PC-3 (cell line): ENCODE data around the gene RBSN. TPM values are rescaled to one million over a fixed set of nuclear protein-coding genes. Genes with fewer than 3 reads are reported as not detected.
A peak's percentile ranks its signal among the peaks of the same experiment; 100 is the strongest.

Experiments used
- ATAC-seq: fragments of 200-7000 bp; cut with Tn5 transposase; 2 replicates; pipeline ENCODE4 v1.9.1; 2020; ENCODE audit warnings: mild to moderate bottlenecking, moderate library complexity
- BruUV-seq: library from RNA; stranded (reverse); fragments of 400-500 nt; replicated peaks from 2 replicates; lab custom pipeline; 2021; lab: Mats Ljungman, UMichigan
- CTCF ChIA-PET: fragments of 300-600 bp; sonication (Branson Sonifier 250); formaldehyde crosslinking; loops from one replicate; lab custom pipeline; 2022; ENCODE audit warnings: antibody characterized with exemption; lab: Charles Lee
- POLR2A ChIA-PET: fragments of 300-600 bp; sonication (Branson Sonifier 250); formaldehyde crosslinking; loops from one replicate; lab custom pipeline; 2022; ENCODE audit warnings: antibody characterized with exemption; ENCODE audit not compliant: unreplicated experiment; lab: Charles Lee
- DNase-seq: peaks from one replicate; pipeline ENCODE4 v3.0.0-alpha.2; 2015
- H2AFZ ChIP-seq: fragments of 300-600 bp; sonication (generic); 2 replicates; pipeline ENCODE4 v1.6.0; 2016; ENCODE audit warnings: antibody characterized with exemption, low read length
- H3F3A ChIP-seq: fragments of 300-600 bp; sonication (generic); one replicate; pipeline ENCODE4 v1.6.0; 2017; ENCODE audit warnings: antibody characterized with exemption, low read length, control low read depth, mild to moderate bottlenecking; ENCODE audit not compliant: unreplicated experiment
- H3K27ac ChIP-seq: fragments of 300-600 bp; sonication (generic); 2 replicates; pipeline ENCODE4 v1.5.1; 2016; ENCODE audit warnings: mild to moderate bottlenecking, low read length
- H3K27me3 ChIP-seq: fragments of 300-600 bp; sonication (generic); 2 replicates; pipeline ENCODE4 v1.6.1; 2016; ENCODE audit warnings: low read length, mixed read lengths
- H3K36me3 ChIP-seq: fragments of 300-600 bp; sonication (generic); 2 replicates; pipeline ENCODE4 v1.6.1; 2016; ENCODE audit warnings: low read depth, mixed run types, low read length, mixed read lengths
- H3K4me1 ChIP-seq: fragments of 300-600 bp; sonication (generic); 2 replicates; pipeline ENCODE4 v1.5.1; 2016; ENCODE audit warnings: low read length; ENCODE audit not compliant: insufficient read depth
- H3K4me2 ChIP-seq: fragments of 300-600 bp; sonication (generic); 2 replicates; pipeline ENCODE4 v1.6.0; 2016; ENCODE audit warnings: low read length
- H3K4me3 ChIP-seq: fragments of 300-600 bp; sonication (generic); 2 replicates; pipeline ENCODE4 v1.5.1; 2016; ENCODE audit warnings: mild to moderate bottlenecking, low read length, mixed read lengths
- H3K79me2 ChIP-seq: fragments of 300-600 bp; sonication (generic); 2 replicates; pipeline ENCODE4 v1.6.1; 2017; ENCODE audit warnings: low read length, mixed read lengths
- H3K9ac ChIP-seq: fragments of 300-600 bp; sonication (generic); 2 replicates; pipeline ENCODE4 v1.6.0; 2016; ENCODE audit warnings: mild to moderate bottlenecking, low read length
- H3K9me2 ChIP-seq: fragments of 300-600 bp; sonication (generic); replicated peaks from 2 replicates; pipeline ENCODE4 v1.6.1; 2016; ENCODE audit warnings: mixed run types, low read length, mixed read lengths
- H3K9me3 ChIP-seq: fragments of 300-600 bp; sonication (generic); 2 replicates; pipeline ENCODE4 v1.6.1; 2016; ENCODE audit warnings: low read length, mixed read lengths
- H4K20me1 ChIP-seq: fragments of 300-600 bp; sonication (generic); 2 replicates; pipeline ENCODE4 v1.6.1; 2016; ENCODE audit warnings: low read length, mixed read lengths
- EZH2 ChIP-seq: fragments of 300-600 bp; sonication (generic); IDR thresholded peaks from one replicate; pipeline ENCODE4 v1.6.1; 2017; ENCODE audit warnings: antibody characterized with exemption, mild to moderate bottlenecking, low read length; ENCODE audit not compliant: unreplicated experiment
- EZH2phosphoT487 ChIP-seq: fragments of 300-600 bp; sonication (generic); IDR thresholded peaks from 2 replicates; pipeline ENCODE4 v1.6.1; 2018; ENCODE audit warnings: mild to moderate bottlenecking, antibody characterized with exemption, low read length, borderline replicate concordance
- intact Hi-C: fragments of 100-400 bp; cut with micrococcal nuclease; formaldehyde crosslinking; loops from 2 replicates; pipeline ENCODE4 v1.9.0; 2023
- total RNA-seq: library from RNA; depleted of rRNA; stranded (reverse); fragments of >200 nt; gene quantifications from 2 replicates; pipeline ENCODE4 v1.2.3, GENCODE V29; 2014
- TF ChIP-seq, protein P1 (sequence below): fragments of 300-600 bp; sonication (generic); conservative IDR thresholded peaks from 2 replicates; pipeline ENCODE4 v1.5.1; 2017; ENCODE audit warnings: antibody characterized with exemption, low read depth, mild to moderate bottlenecking, low read length

Gene RBSN
- total RNA-seq, 1 experiment from 2014 or later, result 18.7 TPM

DNA sequence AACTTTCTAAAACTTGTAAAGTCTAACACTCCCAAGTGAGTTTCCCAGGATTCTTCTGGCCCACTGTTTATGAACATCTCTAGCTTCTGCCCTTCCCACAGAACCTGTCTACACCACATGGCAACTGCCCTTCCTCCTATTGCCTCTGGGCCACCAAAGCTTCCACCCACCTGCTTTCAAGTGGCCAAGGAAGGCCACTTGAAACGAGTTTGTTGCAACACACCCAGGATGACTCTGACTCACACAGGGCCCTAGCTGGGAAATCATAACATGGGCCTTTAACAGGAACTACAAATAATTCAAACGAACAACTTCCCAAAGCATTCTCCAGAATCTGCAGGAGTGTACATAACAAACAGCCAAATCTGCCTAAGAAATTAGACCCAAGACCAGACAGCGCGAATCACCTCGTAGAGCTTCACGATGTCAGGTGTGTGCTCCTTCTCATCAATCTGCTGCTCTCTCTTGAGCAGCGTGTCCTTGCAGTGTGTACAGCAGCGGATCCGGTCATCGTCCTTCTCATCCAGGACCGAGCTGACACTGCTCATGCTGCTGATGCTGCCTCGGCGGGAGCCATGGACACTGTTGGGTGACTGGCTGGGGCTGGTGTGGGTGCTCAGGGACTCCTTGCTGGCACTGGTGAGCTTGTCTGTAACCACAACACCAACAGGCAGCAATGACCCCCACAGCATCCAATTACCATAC, 16.8 kb downstream of the RBSN start:
- no TSS peak for BruUV-seq
- no peak overlapping the region for H2AFZ ChIP-seq
- H3K9me3 ChIP-seq, result no peaks in the 10 kb centered on the region
- no peak overlapping the region for H3K4me2 ChIP-seq
- intact Hi-C loops, result no loop called here
- H3K27me3 ChIP-seq, result no peaks in the 10 kb centered on the region
- H3K36me3 ChIP-seq, result peaks cover 66% of the 10 kb centered on the region
- ATAC-seq, result peak; percentile 67
- ChIA-PET POLR2A (no interaction called here), CTCF (no interaction called here)
- H3K4me1 ChIP-seq, result no peaks in the 10 kb centered on the region
- H3K4me3 ChIP-seq, result no peak overlapping the region
- H4K20me1 ChIP-seq, result no peaks in the 10 kb centered on the region
- no peaks in the 10 kb centered on the region for H3F3A ChIP-seq
- H3K9ac ChIP-seq, result no peak overlapping the region
- DNase-seq, result peak; percentile 25
- no peak overlapping the region for H3K27ac ChIP-seq
- no peaks in the 10 kb centered on the region for H3K79me2 ChIP-seq
- H3K9me2 ChIP-seq, result no peaks in the 10 kb centered on the region
- TF ChIP-seq, protein P1, sequence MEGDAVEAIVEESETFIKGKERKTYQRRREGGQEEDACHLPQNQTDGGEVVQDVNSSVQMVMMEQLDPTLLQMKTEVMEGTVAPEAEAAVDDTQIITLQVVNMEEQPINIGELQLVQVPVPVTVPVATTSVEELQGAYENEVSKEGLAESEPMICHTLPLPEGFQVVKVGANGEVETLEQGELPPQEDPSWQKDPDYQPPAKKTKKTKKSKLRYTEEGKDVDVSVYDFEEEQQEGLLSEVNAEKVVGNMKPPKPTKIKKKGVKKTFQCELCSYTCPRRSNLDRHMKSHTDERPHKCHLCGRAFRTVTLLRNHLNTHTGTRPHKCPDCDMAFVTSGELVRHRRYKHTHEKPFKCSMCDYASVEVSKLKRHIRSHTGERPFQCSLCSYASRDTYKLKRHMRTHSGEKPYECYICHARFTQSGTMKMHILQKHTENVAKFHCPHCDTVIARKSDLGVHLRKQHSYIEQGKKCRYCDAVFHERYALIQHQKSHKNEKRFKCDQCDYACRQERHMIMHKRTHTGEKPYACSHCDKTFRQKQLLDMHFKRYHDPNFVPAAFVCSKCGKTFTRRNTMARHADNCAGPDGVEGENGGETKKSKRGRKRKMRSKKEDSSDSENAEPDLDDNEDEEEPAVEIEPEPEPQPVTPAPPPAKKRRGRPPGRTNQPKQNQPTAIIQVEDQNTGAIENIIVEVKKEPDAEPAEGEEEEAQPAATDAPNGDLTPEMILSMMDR, result no peak
- TF ChIP-seq EZH2 (no peak), EZH2phosphoT487 (no peak)

DNA sequence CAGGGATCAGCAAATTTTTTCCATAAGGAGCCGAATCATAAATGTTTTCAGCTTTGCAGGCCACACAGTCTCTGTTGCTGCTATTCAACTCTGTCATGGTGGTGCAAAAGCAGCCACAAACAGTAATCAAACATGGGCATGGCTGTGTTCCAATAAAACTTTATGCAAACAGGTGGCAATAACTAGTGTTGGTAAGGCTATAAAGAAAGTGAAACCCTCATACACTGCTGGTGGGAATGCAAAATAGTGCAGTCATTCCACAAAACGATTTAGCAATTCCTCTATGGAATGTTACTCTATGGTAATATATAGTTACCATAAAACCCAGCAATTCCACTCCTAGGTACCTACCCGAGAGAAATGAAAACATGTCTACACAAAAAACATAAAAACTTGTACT, 19.9 kb downstream of the RBSN start:
- no peak for DNase-seq
- ChIA-PET POLR2A (no interaction called here), CTCF (no interaction called here)
- Histone ChIP-seq H3F3A (no peaks in the 10 kb centered on the region), H3K36me3 (peaks cover 73% of the 10 kb centered on the region), H2AFZ (no peak overlapping the region), H3K27me3 (no peaks in the 10 kb centered on the region), H4K20me1 (no peaks in the 10 kb centered on the region), H3K9me2 (no peaks in the 10 kb centered on the region), H3K79me2 (no peaks in the 10 kb centered on the region), H3K4me2 (no peak overlapping the region), H3K9ac (no peak overlapping the region), H3K4me3 (no peak overlapping the region), H3K4me1 (no peaks in the 10 kb centered on the region), H3K27ac (no peak overlapping the region), H3K9me3 (no peaks in the 10 kb centered on the region)
- no TSS peak for BruUV-seq
- no peak for ATAC-seq
- TF ChIP-seq EZH2 (no peak), EZH2phosphoT487 (no peak)
- TF ChIP-seq, protein P1, result no peak
- intact Hi-C loops, result no loop called here

DNA sequence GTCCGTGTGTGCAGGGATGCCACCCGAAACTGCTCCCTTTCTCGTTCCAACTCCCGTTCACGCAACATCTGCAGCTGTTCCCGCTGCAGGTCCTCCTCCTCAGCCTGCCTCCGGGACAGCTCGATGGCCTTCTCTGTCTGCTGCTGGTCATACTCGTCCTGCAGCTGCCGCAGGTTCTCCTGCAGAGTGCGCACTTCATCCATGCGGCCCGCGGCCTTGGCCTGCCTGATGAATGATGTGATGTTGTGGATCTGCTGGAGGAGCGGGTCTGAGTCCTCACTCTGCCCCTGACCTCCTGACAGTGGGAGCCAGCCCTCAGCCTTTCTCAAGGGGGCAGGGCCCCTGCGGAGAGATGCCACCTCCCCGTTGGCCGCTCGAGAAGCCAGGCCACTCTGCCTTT, 24.4 kb downstream of the RBSN start:
- no peak overlapping the region for H3K9ac ChIP-seq
- H3K36me3 ChIP-seq, result peaks cover 62% of the 10 kb centered on the region

More for the DNA sequence above, 24.4 kb downstream of the RBSN start:
- H3K4me2 ChIP-seq, result no peak overlapping the region
- ChIA-PET CTCF (no interaction called here), POLR2A (no interaction called here)
- intact Hi-C loops, result no loop called here
- no peaks in the 10 kb centered on the region for H3F3A ChIP-seq
- H4K20me1 ChIP-seq, result no peaks in the 10 kb centered on the region
- no peak overlapping the region for H3K27ac ChIP-seq
- no peak for DNase-seq
- H3K27me3 ChIP-seq, result no peaks in the 10 kb centered on the region
- ATAC-seq, result no peak
- no TSS peak for BruUV-seq
- no peaks in the 10 kb centered on the region for H3K9me3 ChIP-seq
- H3K9me2 ChIP-seq, result no peaks in the 10 kb centered on the region
- H3K4me1 ChIP-seq, result no peaks in the 10 kb centered on the region
- no peak overlapping the region for H3K4me3 ChIP-seq
- H2AFZ ChIP-seq, result no peak overlapping the region
- TF ChIP-seq EZH2 (no peak), EZH2phosphoT487 (no peak)
- TF ChIP-seq, protein P1, result no peak
- H3K79me2 ChIP-seq, result no peaks in the 10 kb centered on the region
